Endodermal cell (in vitro differentiated cells): ENCODE measurements around the gene TCF7L2. TPM values are rescaled to one million over a fixed set of nuclear protein-coding genes. Genes with fewer than 3 reads are reported as not detected.

Experiments
- DNase-seq: peaks from one replicate; pipeline ENCODE4 v3.0.0-alpha.2; 2017
- H3K27ac ChIP-seq: 2 replicates; pipeline ENCODE4 v1.5.1; 2013; ENCODE audit warnings: mild to moderate bottlenecking, low read depth, low read length, moderate library complexity
- H3K27me3 ChIP-seq: 2 replicates; pipeline ENCODE4 v1.6.1; 2013; ENCODE audit warnings: mild to moderate bottlenecking, low read length, moderate library complexity; ENCODE audit not compliant: insufficient read depth, control insufficient read depth, poor library complexity, severe bottlenecking
- H3K36me3 ChIP-seq: 2 replicates; pipeline ENCODE4 v1.7.0; 2013; ENCODE audit warnings: mild to moderate bottlenecking, low read length, moderate library complexity; ENCODE audit not compliant: control insufficient read depth, insufficient read depth
- H3K4me1 ChIP-seq: one replicate; pipeline ENCODE4 v1.7.0; 2013; ENCODE audit warnings: low read length; ENCODE audit not compliant: control insufficient read depth, insufficient read depth
- H3K4me3 ChIP-seq: 2 replicates; pipeline ENCODE4 v1.5.1; 2013; ENCODE audit warnings: mild to moderate bottlenecking, low read length, moderate library complexity
- H3K9ac ChIP-seq: 2 replicates; pipeline ENCODE4 v1.6.1; 2013; ENCODE audit warnings: mild to moderate bottlenecking, low read length, moderate library complexity; ENCODE audit not compliant: poor library complexity, severe bottlenecking; ENCODE audit errors: extremely low read depth
- H3K9me3 ChIP-seq: 2 replicates; pipeline ENCODE4 v1.6.1; 2013; ENCODE audit warnings: mild to moderate bottlenecking, low read length, moderate library complexity; ENCODE audit not compliant: control insufficient read depth
- H3K27ac Mint-ChIP-seq: 2 replicates; pipeline ENCODE4 v1.8.0; 2020; ENCODE audit warnings: mixed read lengths
- H3K27me3 Mint-ChIP-seq: 2 replicates; pipeline ENCODE4 v1.8.0; 2021; ENCODE audit warnings: mild to moderate bottlenecking, mixed read lengths; ENCODE audit not compliant: insufficient read depth
- H3K36me3 Mint-ChIP-seq: 2 replicates; pipeline ENCODE4 v1.8.0; 2020; ENCODE audit warnings: low read depth, mixed read lengths
- H3K4me1 Mint-ChIP-seq: 2 replicates; pipeline ENCODE4 v1.8.0; 2020; ENCODE audit warnings: mixed read lengths
- H3K4me3 Mint-ChIP-seq: 2 replicates; pipeline ENCODE4 v1.8.0; 2020; ENCODE audit warnings: mild to moderate bottlenecking, moderate library complexity, mixed read lengths
- H3K9me3 Mint-ChIP-seq: 2 replicates; pipeline ENCODE4 v1.8.0; 2020; ENCODE audit warnings: mild to moderate bottlenecking, mixed read lengths
- WGBS, 2 experiments: methylation state at CpG; one replicate each; pipeline versions ENCODE4 v1.1.5 to v1.1.7; 2013; ENCODE audit warnings: missing lambda C conversion rate in 2 of 2, mixed read lengths in 1 of 2; ENCODE audit not compliant: insufficient coverage in 1 of 2, insufficient read length in 1 of 2; 5-methylcytosine and 5-hydroxymethylcytosine counted together
- total RNA-seq, 2 donors: library from RNA; stranded (reverse); fragmentation: NEBNext Ultra II Directional in 1 of 2; extraction: Animal tissue kit (Norgen Biotek cat#: 25700) in 1 of 2; gene quantifications; 2 replicates in 1 of 2; 3 replicates in 1 of 2; pipeline ENCODE4 v1.2.1, GENCODE V29; 2021
- TF ChIP-seq, protein P1 (sequence below): fragments of 200-600 bp; sonication (generic); conservative IDR thresholded peaks from 2 replicates; pipeline ENCODE4 v1.5.0; 2021; ENCODE audit warnings: antibody characterized with exemption, mild to moderate bottlenecking

The TCF7L2 gene
- total RNA-seq, 2 donors from 2014 or later = 73.2 to 105 TPM

DNA sequence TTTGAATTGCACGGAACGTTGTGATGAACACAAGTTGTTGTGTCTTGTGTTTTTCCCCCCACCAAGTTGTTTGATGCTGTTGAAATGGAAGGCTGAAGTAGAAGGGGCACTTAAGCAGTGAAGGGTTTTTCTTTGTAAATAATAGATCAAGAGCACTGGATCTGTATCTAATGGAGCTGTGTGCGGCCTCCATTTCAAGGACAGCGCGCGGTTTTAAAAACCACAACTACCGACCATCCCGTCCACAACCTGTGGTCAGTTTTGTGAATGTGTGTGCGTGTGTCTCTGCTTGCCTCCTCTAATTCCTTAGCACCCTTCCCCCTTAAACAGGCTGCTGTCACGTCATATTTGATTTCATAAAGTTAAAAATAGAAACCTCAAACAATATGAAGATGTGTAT, 165.5 kb downstream of the TCF7L2 start:
- no peak for DNase-seq
- Histone ChIP-seq H3K4me1 (peaks cover 19% of the 10 kb centered on the region), H3K9me3 (no peaks in the 10 kb centered on the region), H3K27me3 (no peaks in the 10 kb centered on the region), H3K36me3 (no peaks in the 10 kb centered on the region), H3K4me3 (no peak overlapping the region), H3K9ac (no peak overlapping the region), H3K27ac (no peak overlapping the region)
- TF ChIP-seq, protein P1, sequence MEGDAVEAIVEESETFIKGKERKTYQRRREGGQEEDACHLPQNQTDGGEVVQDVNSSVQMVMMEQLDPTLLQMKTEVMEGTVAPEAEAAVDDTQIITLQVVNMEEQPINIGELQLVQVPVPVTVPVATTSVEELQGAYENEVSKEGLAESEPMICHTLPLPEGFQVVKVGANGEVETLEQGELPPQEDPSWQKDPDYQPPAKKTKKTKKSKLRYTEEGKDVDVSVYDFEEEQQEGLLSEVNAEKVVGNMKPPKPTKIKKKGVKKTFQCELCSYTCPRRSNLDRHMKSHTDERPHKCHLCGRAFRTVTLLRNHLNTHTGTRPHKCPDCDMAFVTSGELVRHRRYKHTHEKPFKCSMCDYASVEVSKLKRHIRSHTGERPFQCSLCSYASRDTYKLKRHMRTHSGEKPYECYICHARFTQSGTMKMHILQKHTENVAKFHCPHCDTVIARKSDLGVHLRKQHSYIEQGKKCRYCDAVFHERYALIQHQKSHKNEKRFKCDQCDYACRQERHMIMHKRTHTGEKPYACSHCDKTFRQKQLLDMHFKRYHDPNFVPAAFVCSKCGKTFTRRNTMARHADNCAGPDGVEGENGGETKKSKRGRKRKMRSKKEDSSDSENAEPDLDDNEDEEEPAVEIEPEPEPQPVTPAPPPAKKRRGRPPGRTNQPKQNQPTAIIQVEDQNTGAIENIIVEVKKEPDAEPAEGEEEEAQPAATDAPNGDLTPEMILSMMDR = no peak
- no peaks in the 10 kb centered on the region for H3K9me3 Mint-ChIP-seq
- no peak overlapping the region for H3K27ac Mint-ChIP-seq
- H3K4me3 Mint-ChIP-seq = no peak overlapping the region
- H3K4me1 Mint-ChIP-seq = peaks cover 46% of the 10 kb centered on the region
- H3K27me3 Mint-ChIP-seq = no peaks in the 10 kb centered on the region
- peaks cover 23% of the 10 kb centered on the region for H3K36me3 Mint-ChIP-seq
- WGBS, 2 experiments = 94 to 96% methylated on average over 5 to 10 of the region's 10 CpGs

DNA sequence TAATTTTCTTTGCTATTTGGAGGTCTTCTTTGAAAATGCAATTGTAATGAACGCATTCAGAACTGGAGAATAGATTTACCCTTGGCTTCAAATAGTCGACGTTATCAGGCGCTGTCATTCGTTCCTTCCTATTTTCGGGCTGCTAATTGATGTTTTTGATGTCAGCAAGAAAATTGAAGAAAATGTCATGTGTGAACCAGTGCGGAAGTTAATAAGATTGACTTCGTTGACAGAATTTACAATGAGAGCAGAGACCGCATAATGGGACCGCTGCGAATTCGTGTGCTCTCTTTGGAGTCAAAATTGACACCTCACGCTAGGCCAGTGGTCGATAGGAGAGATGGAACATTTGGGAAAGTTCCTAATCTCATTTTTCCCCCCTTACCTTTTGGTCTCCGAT, 168.8 kb downstream of the TCF7L2 start:
- Histone ChIP-seq H3K9me3 (no peaks in the 10 kb centered on the region), H3K36me3 (no peaks in the 10 kb centered on the region), H3K27ac (no peak overlapping the region), H3K4me1 (peaks cover under 1% of the 10 kb centered on the region), H3K27me3 (no peaks in the 10 kb centered on the region), H3K9ac (no peak overlapping the region), H3K4me3 (no peak overlapping the region)
- Mint-ChIP-seq H3K27me3 (peaks cover 5% of the 10 kb centered on the region), H3K9me3 (no peaks in the 10 kb centered on the region), H3K4me1 (peaks cover 40% of the 10 kb centered on the region), H3K36me3 (peaks cover 15% of the 10 kb centered on the region), H3K27ac (no peak overlapping the region), H3K4me3 (no peak overlapping the region)
- TF ChIP-seq, protein P1 = no peak
- 94 to 99% methylated on average over 15 of the region's 15 CpGs for WGBS, 2 experiments
- peak; percentile 7 for DNase-seq

DNA sequence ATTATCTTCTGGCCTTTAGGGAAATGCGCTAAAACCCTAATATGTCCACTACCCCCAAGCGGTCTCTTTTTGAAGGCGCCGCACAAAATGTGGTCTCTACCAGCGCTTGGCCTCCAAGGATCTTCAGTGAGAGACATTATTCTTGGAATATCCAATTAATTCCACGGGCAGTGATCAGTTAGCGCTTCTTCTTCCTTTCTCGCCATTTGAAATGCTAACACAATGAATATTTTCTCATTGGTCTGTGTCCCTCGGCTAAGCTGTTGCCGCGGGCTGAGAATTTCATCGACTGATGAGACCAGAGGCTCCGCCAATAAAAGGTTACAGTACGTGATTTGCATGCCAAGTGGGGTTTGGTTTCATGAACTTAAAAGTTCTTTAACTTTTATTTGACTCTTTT, 169.8 kb downstream of the TCF7L2 start:
- Mint-ChIP-seq H3K27ac (no peak overlapping the region), H3K4me3 (no peak overlapping the region), H3K4me1 (peaks cover 39% of the 10 kb centered on the region), H3K9me3 (no peaks in the 10 kb centered on the region), H3K36me3 (peaks cover 16% of the 10 kb centered on the region), H3K27me3 (peaks cover 6% of the 10 kb centered on the region)
- no peak overlapping the region for H3K4me3 ChIP-seq
- TF ChIP-seq, protein P1 = no peak
- no peaks in the 10 kb centered on the region for H3K36me3 ChIP-seq
- peak; percentile 14 for DNase-seq
- H3K9me3 ChIP-seq = no peaks in the 10 kb centered on the region
- 94 to 96% methylated on average over 14 of the region's 14 CpGs for WGBS, 2 experiments
- no peak overlapping the region for H3K27ac ChIP-seq
- H3K4me1 ChIP-seq = no peaks in the 10 kb centered on the region
- H3K9ac ChIP-seq = no peak overlapping the region
- H3K27me3 ChIP-seq = no peaks in the 10 kb centered on the region
